Measurements from ENCODE around the gene CTSC. TPM values are rescaled to one million over a fixed set of nuclear protein-coding genes. Genes with fewer than 3 reads are reported as not detected.
A peak's percentile ranks its signal among the peaks of the same experiment; 100 is the strongest.

Gene CTSC
- total and polyA plus RNA-seq, 7 donors = 28.0 to 203 (median 47.1) TPM

GRCh38 chr11:88301488-88302140, 35.9 kb downstream of the CTSC start:
- H3K36me3 ChIP-seq = no peaks in the 10 kb centered on the region
- intact Hi-C loops (cut with DNase I) = loop anchor here (5.0 to 10.0 kb wide), 4 partner anchors 36 to 837 kb away; partner anchors contain the start of gene CTSC
- H3K27ac ChIP-seq = peak overlapping the region in 3 of 4 donors; percentile 77 to 83 (median 83)
- H3K9me3 ChIP-seq = no peaks in the 10 kb centered on the region
- H3K4me3 ChIP-seq = no peak overlapping the region
- no peaks in the 10 kb centered on the region for H3K27me3 ChIP-seq
- 55 to 75% methylated on average over 9 of the region's 9 CpGs for WGBS, 2 donors
- no peak for DNase-seq
- TF ChIP-seq POLR2A (IDR thresholded peaks at IDR 0.05) (no peak), POLR2AphosphoS5 (IDR thresholded peaks at IDR 0.05) (peak; percentile 97 to 99 (median 98)), CTCF (IDR thresholded peaks at IDR 0.05) (no peak), EP300 (IDR thresholded peaks at IDR 0.05) (peak; percentile 71 to 95 (median 86))
- peaks cover 0 to 66% (median 40%) of the 10 kb centered on the region in 4 donors for H3K4me1 ChIP-seq

GRCh38 chr11:88300888-88301487, 36.5 kb downstream of the CTSC start:
- no peak for TF ChIP-seq POLR2AphosphoS5 (IDR thresholded peaks at IDR 0.05)
- no peak for TF ChIP-seq EP300 (IDR thresholded peaks at IDR 0.05)
- TF ChIP-seq CTCF (IDR thresholded peaks at IDR 0.05) = no peak
- TF ChIP-seq POLR2A (IDR thresholded peaks at IDR 0.05) = no peak
- no peak for DNase-seq
- H3K9me3 ChIP-seq = no peaks in the 10 kb centered on the region
- no peaks in the 10 kb centered on the region for H3K27me3 ChIP-seq
- H3K4me3 ChIP-seq = no peak overlapping the region
- intact Hi-C loops (cut with DNase I) = loop anchor here (5.0 to 10.0 kb wide), 4 partner anchors 36 to 836 kb away; partner anchors contain the start of gene CTSC
- H3K4me1 ChIP-seq = peaks cover 0 to 66% (median 40%) of the 10 kb centered on the region in 4 donors
- 77 to 89% methylated on average over 3 of the region's 3 CpGs for WGBS, 2 donors
- peak overlapping the region in 3 of 4 donors; percentile 77 to 83 (median 83) for H3K27ac ChIP-seq
- H3K36me3 ChIP-seq = no peaks in the 10 kb centered on the region

- no peaks in the 10 kb centered on the region for H3K27me3 ChIP-seq
- 84 to 86% methylated on average over 2 of the region's 2 CpGs for WGBS, 2 donors
- DNase-seq = no peak
- no peaks in the 10 kb centered on the region for H3K9me3 ChIP-seq
- H3K36me3 ChIP-seq = no peaks in the 10 kb centered on the region
- TF ChIP-seq CTCF (IDR thresholded peaks at IDR 0.05) = no peak
- no peak for TF ChIP-seq EP300 (IDR thresholded peaks at IDR 0.05)
- TF ChIP-seq POLR2A (IDR thresholded peaks at IDR 0.05) = no peak
- TF ChIP-seq POLR2AphosphoS5 (IDR thresholded peaks at IDR 0.05) = no peak
- H3K27ac ChIP-seq = peak overlapping the region in 1 of 4 donors; percentile 32
- H3K4me1 ChIP-seq = peaks cover 0 to 62% (median 38%) of the 10 kb centered on the region in 4 donors
- H3K4me3 ChIP-seq = no peak overlapping the region
- intact Hi-C loops (cut with DNase I) = loop anchor here (10.0 kb wide), 1 partner anchor 247 kb away; no protein-coding TSS in a partner anchor
These were observed 39.7 kb downstream of the CTSC start for GRCh38 chr11:88297863-88298262.

GRCh38 chr11:88297421-88297820, 40.1 kb downstream of the CTSC start:
- Histone ChIP-seq H3K4me3 (no peak overlapping the region), H3K36me3 (no peaks in the 10 kb centered on the region), H3K27ac (peak overlapping the region in 1 of 4 donors; percentile 32), H3K27me3 (no peaks in the 10 kb centered on the region), H3K4me1 (peaks cover 0 to 63% (median 42%) of the 10 kb centered on the region in 4 donors), H3K9me3 (no peaks in the 10 kb centered on the region)
- DNase-seq = no peak
- WGBS, 2 donors = 69 to 71% methylated on average over 2 of the region's 2 CpGs
- TF ChIP-seq POLR2AphosphoS5 (IDR thresholded peaks at IDR 0.05) (peak in 2 of 4 donors; percentile 88 to 95), EP300 (IDR thresholded peaks at IDR 0.05) (peak in 2 of 4 donors; percentile 41 to 79), POLR2A (IDR thresholded peaks at IDR 0.05) (no peak), CTCF (IDR thresholded peaks at IDR 0.05) (no peak)
- intact Hi-C loops (cut with DNase I) = loop anchor here (10.0 kb wide), 1 partner anchor 247 kb away; no protein-coding TSS in a partner anchor

All from sigmoid colon (tissue), 7 donors.